K562 (cell line): ENCODE results near the gene KBTBD2. TPM values are rescaled to one million over a fixed set of nuclear protein-coding genes. Genes with fewer than 3 reads are reported as not detected.
A peak's percentile ranks its signal among the peaks of the same experiment; 100 is the strongest.

Experiments
- ATAC-seq: fragments of 200-7000 bp; cut with Tn5 transposase; 3 replicates; pipeline ENCODE4 v1.9.1; 2020; ENCODE audit warnings: moderate library complexity
- BruUV-seq: library from RNA; stranded (reverse); fragments of 400-500 nt; replicated peaks from 2 replicates; lab custom pipeline; 2021; lab: Mats Ljungman, UMichigan
- CTCF ChIA-PET: fragments of 300-600 bp; formaldehyde crosslinking; extraction: SDS; loops from one replicate; lab custom pipeline; 2021; ENCODE audit warnings: low intra/inter-chr PET ratio; lab: Yijun Ruan, JAX
- POLR2A ChIA-PET: fragments of 300-600, 350-650 bp; sonication (Branson Sonifier 250); formaldehyde crosslinking; extraction: SDS; loops from one replicate; lab custom pipeline; 2021; ENCODE audit warnings: antibody characterized with exemption, inconsistent platforms; lab: Yijun Ruan, JAX
- DNase-seq, 4 experiments: peaks; one replicate each; pipeline versions ENCODE4 v3.0.0 to v3.0.0-alpha.2; 2011 to 2018; ENCODE audit warnings: low spot score in 3 of 4, mixed read lengths in 3 of 4; ENCODE audit errors: extremely low read depth in 1 of 4
- FAIRE-seq: peaks from 2 replicates; lab custom pipeline; 2011; peaks lifted over from hg19 to GRCh38; lab: Jason Lieb, UNC
- H2AFZ ChIP-seq: 2 replicates; pipeline ENCODE4 v1.6.0; 2011; ENCODE audit warnings: low read depth, low read length, control low read depth, inconsistent platforms
- H3K27ac ChIP-seq: fragments of 200-600 bp; 3 replicates; pipeline ENCODE4 v1.8.0; 2011; ENCODE audit warnings: low read depth, mild to moderate bottlenecking, control low read depth, inconsistent platforms, low read length, moderate library complexity, mixed read lengths; ENCODE audit errors: extremely low read depth
- H3K27me3 ChIP-seq, 2 experiments: fragments of 300-600 bp in 1 of 2; 2 replicates in 1 of 2; 3 replicates in 1 of 2; pipeline versions ENCODE4 v1.6.0 to v1.8.0; 2011; ENCODE audit warnings: inconsistent platforms in 2 of 2, low read length in 2 of 2, mild to moderate bottlenecking in 1 of 2, mixed read lengths in 1 of 2, moderate library complexity in 1 of 2; ENCODE audit not compliant: control insufficient read depth in 2 of 2, insufficient read depth in 2 of 2
- H3K36me3 ChIP-seq: fragments of 300-600 bp; 3 replicates; pipeline ENCODE4 v1.8.0; 2011; ENCODE audit warnings: mild to moderate bottlenecking, low read length, inconsistent platforms; ENCODE audit not compliant: control insufficient read depth, insufficient read depth
- H3K4me1 ChIP-seq, 2 experiments: fragments of 200-600 bp in 1 of 2; replicated peaks in 1 of 2; 2 replicates in 1 of 2; 3 replicates in 1 of 2; pipeline versions ENCODE4 v1.5.1 to v1.8.0; 2011; ENCODE audit warnings: inconsistent platforms in 2 of 2, low read length in 2 of 2, mild to moderate bottlenecking in 1 of 2, mixed read lengths in 1 of 2, moderate library complexity in 1 of 2; ENCODE audit not compliant: control insufficient read depth in 2 of 2, insufficient read depth in 2 of 2
- H3K4me2 ChIP-seq: 2 replicates; pipeline ENCODE4 v1.6.1; 2011; ENCODE audit warnings: low read length, control low read depth, inconsistent platforms, mixed read lengths; ENCODE audit not compliant: insufficient read depth
- H3K4me3 ChIP-seq: fragments of 200-600 bp; sonication (generic), shearing (Covaris generic); 2 replicates; pipeline ENCODE4 v1.5.1; 2016; ENCODE audit warnings: control low read depth, inconsistent platforms
- H3K79me2 ChIP-seq: fragments of 200-600 bp; 3 replicates; pipeline ENCODE4 v1.8.0; 2011; ENCODE audit warnings: low read length, inconsistent platforms; ENCODE audit not compliant: control insufficient read depth, insufficient read depth
- H3K9ac ChIP-seq, 2 experiments: 2 replicates each; pipeline versions ENCODE4 v1.6.0 to v1.6.1; 2011; ENCODE audit warnings: low read depth in 2 of 2, low read length in 2 of 2, control low read depth in 1 of 2, inconsistent platforms in 1 of 2, mild to moderate bottlenecking in 1 of 2, mixed read lengths in 1 of 2; ENCODE audit not compliant: insufficient read depth in 1 of 2
- H3K9me1 ChIP-seq: one replicate; pipeline ENCODE4 v1.6.0; 2011; ENCODE audit warnings: inconsistent platforms, mild to moderate bottlenecking, low read length, moderate library complexity; ENCODE audit not compliant: control insufficient read depth, insufficient read depth
- H3K9me3 ChIP-seq: replicated peaks from 2 replicates; pipeline ENCODE4 v1.5.1; 2011; ENCODE audit warnings: low read depth, low read length, inconsistent platforms; ENCODE audit not compliant: control insufficient read depth, insufficient read depth
- H4K20me1 ChIP-seq: replicated peaks from 2 replicates; pipeline ENCODE4 v1.6.1; 2011; ENCODE audit warnings: low read length, inconsistent platforms, mixed read lengths; ENCODE audit not compliant: control insufficient read depth, insufficient read depth
- KLF1 ChIP-seq: fragments of 450-650 bp; IDR thresholded peaks from 2 replicates; pipeline ENCODE4 v1.6.1; 2016; ENCODE audit warnings: missing genetic modification characterization, missing compliant biosample characterization
- PHTF2 ChIP-seq: fragments of 250-450 bp; sonication (Bioruptor Pico); IDR thresholded peaks from 2 replicates; pipeline ENCODE4 v1.5.0; 2021; ENCODE audit warnings: mild to moderate bottlenecking
- POLR3A ChIP-seq: IDR thresholded peaks from 2 replicates; pipeline ENCODE4 v1.6.1; 2011; ENCODE audit warnings: borderline replicate concordance, mild to moderate bottlenecking, moderate library complexity; ENCODE audit not compliant: insufficient read length, insufficient read depth; ENCODE audit errors: extremely low read depth
- RBM25 ChIP-seq: fragments of 200-400 bp; formaldehyde crosslinking; IDR thresholded peaks from 2 replicates; pipeline ENCODE4 v1.6.1; 2018; ENCODE audit warnings: low read length, low read depth, moderate library complexity; ENCODE audit not compliant: severe bottlenecking
- ZBTB1 ChIP-seq: sonication (generic); formaldehyde crosslinking; IDR thresholded peaks from 2 replicates; pipeline ENCODE4 v1.8.1; 2023; ENCODE audit warnings: missing genetic modification reagents, low read depth, mild to moderate bottlenecking, borderline replicate concordance
- ZNF121 ChIP-seq: sonication (generic); formaldehyde crosslinking; conservative IDR thresholded peaks from 2 replicates; pipeline ENCODE4 v1.8.0; 2022; ENCODE audit warnings: missing genetic modification reagents
- ZNF239 ChIP-seq: fragments of 250-450 bp; sonication (Bioruptor Pico); IDR thresholded peaks from 2 replicates; pipeline ENCODE4 v1.4.0; 2020; ENCODE audit warnings: mild to moderate bottlenecking
- ZNF384 ChIP-seq: IDR thresholded peaks from 2 replicates; pipeline ENCODE4 v1.6.1; 2012; ENCODE audit warnings: low read depth, low read length, improper control_type of control experiment
- WGBS: fragments of 100-300 bp; shearing (Covaris generic); methylation state at CpG from one replicate; pipeline ENCODE4 v1.1.6; 2016; ENCODE audit warnings: low coverage, mixed read lengths; ENCODE audit not compliant: insufficient coverage; ENCODE audit errors: missing lambda C conversion rate; 5-methylcytosine and 5-hydroxymethylcytosine counted together
- in situ Hi-C: fragments of 300-500 bp; cut with MboI; formaldehyde crosslinking; loops from 4 replicates; pipeline ENCODE4 v1.15.0; 2018; ENCODE audit warnings: inconsistent platforms, mixed read lengths
- intact Hi-C: fragments of 100-400 bp; cut with micrococcal nuclease; formaldehyde crosslinking; loops from 2 replicates; pipeline ENCODE4 v1.14.2; 2022
- polyA plus RNA-seq, 8 experiments: library from polyadenylated mRNA; depleted of rRNA in 4 of 8; stranded (reverse) in 5 of 8; unstranded in 3 of 8; fragments of >200 nt; fragmentation: Nextera tagmentation in 2 of 8; fragmentation: Illumina TruSeq in 1 of 8; extraction: Ambion mirVana in 2 of 8; extraction: Trizol in 1 of 8; gene quantifications; 2 replicates each; pipeline versions ENCODE4 v1.2.1 to v1.2.3, GENCODE V29; 2011 to 2014; ENCODE audit warnings: inconsistent platforms in 1 of 8, missing spikeins in 1 of 8
- total RNA-seq, 7 experiments: library from RNA; depleted of rRNA in 6 of 7; stranded (reverse); fragments of >200 nt in 6 of 7; fragmentation: Illumina TruSeq in 2 of 7; extraction: Trizol in 2 of 7; gene quantifications; 2 replicates each; pipeline versions ENCODE4 v1.2.1 to v1.2.3, GENCODE V29; 2011 to 2021; ENCODE audit warnings: low replicate concordance in 1 of 7
- TF ChIP-seq, protein P1 (sequence below), 2 experiments: fragments of 450-650 bp; IDR thresholded peaks; 2 replicates each; pipeline ENCODE4 v1.6.1; 2016; ENCODE audit warnings: mild to moderate bottlenecking in 2 of 2, borderline replicate concordance in 1 of 2, low read depth in 1 of 2, moderate library complexity in 1 of 2
- TF ChIP-seq, protein P2 (sequence below): fragments of 450-650 bp; IDR thresholded peaks from 2 replicates; pipeline ENCODE4 v1.6.1; 2016; ENCODE audit warnings: low read depth, mild to moderate bottlenecking, moderate library complexity

The KBTBD2 gene
- total and polyA plus RNA-seq, 9 of the 15 experiments (the other 6 are each of a cell fraction or from before 2014, with no cell fraction given): 22.8 to 62.2 (median 30.8) TPM

DNA sequence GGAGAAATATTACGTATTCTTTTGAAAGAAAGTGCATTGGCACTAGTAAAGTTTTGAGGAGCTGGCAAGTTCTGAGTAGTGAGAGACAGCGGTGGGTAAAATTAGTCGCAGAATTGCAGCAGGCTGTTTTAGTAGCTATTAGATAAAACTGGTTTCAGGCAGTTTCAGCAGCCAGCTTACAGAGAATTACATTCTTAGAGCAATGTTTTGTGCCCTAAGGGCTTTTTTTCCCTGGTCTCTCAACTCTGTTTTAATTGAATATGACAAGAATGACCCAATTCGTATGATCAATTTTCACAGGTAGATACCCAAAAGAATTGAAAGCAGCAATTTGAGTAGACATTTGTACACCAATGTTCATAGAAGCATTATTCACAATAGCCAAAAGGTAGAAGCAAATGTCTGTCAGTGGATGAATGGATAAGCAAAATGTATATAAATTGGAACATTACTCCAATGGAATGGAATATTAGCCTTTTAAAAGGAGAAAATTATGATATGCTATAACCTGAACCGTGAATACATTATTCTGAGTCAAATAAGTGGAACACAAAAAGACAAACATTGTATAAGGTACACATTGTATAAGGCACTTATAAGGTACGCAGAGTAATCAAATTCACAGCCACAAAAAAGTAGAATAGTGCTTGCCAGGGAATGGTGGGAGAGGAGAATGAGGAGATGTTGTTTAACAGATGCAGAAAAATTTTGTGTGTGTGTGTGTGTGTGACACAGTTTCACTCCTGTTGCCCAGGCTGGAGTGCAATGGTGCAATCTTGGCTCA is 5.2 kb upstream of the KBTBD2 start:
- CTCF ChIA-PET: no interaction called here
- Histone ChIP-seq H3K9me1 (no peaks in the 10 kb centered on the region), H3K27ac (no peak overlapping the region), H3K79me2 (no peaks in the 10 kb centered on the region; the same call in 2 of the 3 replicates), H3K27me3 (no peaks in the 10 kb centered on the region), H4K20me1 (no peaks in the 10 kb centered on the region), H3K4me1 (peaks cover 31 to 36% of the 10 kb centered on the region in 2 experiments), H3K4me3 (no peak overlapping the region), H3K36me3 (no peaks in the 10 kb centered on the region), H3K9me3 (no peaks in the 10 kb centered on the region), H3K9ac (no peak overlapping the region), H3K4me2 (no peak overlapping the region), H2AFZ (peak overlapping the region; percentile 22)
- intact Hi-C loops: no loop called here
- ATAC-seq (no peak), DNase-seq (no peak), FAIRE-seq (no peak)
- in situ Hi-C loops: no loop called here
- POLR2A ChIA-PET: interaction anchor here (0.6 kb wide), 1 partner anchor 175 kb away, joined by 5 read pairs; no protein-coding TSS in a partner anchor
- WGBS: 61% methylated on average over 6 of the region's 6 CpGs
- no TSS peak for BruUV-seq
- no peak for TF ChIP-seq ZNF121 (CRISPR knock-in tag)
- peak; percentile 61 for TF ChIP-seq RBM25
- TF ChIP-seq KLF1 (tag): no peak
- TF ChIP-seq ZBTB1 (CRISPR knock-in tag): no peak
- TF ChIP-seq ZNF384: no peak
- TF ChIP-seq, protein P1, sequence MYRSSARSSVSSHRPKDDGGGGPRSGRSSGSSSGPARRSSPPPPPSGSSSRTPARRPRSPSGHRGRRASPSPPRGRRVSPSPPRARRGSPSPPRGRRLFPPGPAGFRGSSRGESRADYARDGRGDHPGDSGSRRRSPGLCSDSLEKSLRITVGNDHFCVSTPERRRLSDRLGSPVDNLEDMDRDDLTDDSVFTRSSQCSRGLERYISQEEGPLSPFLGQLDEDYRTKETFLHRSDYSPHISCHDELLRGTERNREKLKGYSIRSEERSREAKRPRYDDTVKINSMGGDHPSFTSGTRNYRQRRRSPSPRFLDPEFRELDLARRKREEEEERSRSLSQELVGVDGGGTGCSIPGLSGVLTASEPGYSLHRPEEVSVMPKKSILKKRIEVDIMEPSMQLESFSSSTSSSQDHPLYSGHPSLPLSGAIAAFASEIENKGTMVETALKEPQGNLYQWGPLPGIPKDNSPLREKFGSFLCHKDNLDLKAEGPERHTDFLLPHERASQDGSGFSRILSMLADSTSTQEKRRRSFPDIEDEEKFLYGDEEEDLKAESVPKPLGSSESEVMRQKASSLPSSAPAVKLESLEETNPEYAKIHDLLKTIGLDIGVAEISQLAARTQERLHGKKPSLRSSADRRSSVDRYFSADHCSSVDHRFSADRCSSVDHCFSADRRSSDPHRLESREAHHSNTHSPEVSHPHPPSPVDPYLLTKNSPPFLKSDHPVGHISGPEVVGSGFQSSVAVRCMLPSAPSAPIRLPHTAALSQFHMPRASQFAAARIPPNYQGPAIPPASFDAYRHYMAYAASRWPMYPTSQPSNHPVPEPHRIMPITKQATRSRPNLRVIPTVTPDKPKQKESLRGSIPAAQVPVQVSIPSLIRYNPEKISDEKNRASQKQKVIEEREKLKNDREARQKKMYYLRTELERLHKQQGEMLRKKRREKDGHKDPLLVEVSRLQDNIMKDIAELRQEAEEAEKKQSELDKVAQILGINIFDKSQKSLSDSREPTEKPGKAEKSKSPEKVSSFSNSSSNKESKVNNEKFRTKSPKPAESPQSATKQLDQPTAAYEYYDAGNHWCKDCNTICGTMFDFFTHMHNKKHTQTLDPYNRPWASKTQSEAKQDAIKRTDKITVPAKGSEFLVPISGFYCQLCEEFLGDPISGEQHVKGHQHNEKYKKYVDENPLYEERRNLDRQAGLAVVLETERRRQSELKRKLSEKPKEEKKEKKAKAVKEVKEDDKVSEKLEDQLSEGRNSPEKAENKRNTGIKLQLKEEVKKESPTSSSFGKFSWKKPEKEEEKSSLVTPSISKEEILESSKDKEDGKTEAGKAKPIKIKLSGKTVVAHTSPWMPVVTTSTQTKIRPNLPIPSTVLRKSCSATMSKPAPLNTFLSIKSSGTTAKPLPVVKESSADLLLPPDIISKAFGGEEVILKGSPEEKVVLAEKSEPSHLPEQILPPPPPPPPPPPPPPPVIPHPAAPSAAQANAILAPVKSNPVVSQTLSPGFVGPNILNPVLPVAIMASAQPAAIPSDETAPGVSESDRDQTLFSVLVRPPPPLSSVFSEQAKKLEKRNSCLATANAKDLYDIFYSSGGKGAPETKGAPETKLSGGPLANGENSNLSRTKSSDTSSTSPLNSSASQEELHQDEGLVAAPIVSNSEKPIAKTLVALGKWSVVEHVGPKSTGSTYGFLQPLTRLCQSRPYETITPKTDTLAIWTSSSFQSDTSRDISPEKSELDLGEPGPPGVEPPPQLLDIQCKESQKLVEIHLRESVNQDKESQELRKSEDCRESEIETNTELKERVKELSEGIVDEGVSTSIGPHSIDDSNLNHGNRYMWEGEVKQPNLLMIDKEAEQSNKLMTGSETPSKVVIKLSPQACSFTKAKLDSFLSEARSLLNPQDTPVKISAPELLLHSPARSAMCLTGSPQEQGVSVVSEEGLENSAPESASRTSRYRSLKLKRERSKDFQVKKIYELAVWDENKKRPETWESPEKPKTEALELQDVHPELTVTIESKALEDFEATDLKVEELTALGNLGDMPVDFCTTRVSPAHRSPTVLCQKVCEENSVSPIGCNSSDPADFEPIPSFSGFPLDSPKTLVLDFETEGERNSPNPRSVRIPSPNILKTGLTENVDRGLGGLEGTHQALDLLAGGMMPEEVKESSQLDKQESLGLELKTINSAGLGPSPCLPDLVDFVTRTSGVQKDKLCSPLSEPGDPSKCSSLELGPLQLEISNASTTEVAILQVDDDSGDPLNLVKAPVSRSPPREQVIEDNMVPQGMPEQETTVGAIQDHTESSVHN (IDR thresholded peaks at IDR 0.05; ENCODE audit: borderline replicate concordance in 1 of 2, low read depth in 1 of 2): no peak
- TF ChIP-seq PHTF2 (CRISPR knock-in tag): no peak
- TF ChIP-seq ZNF239 (CRISPR knock-in tag): peak; percentile 95
- TF ChIP-seq POLR3A: no peak
- TF ChIP-seq, protein P2, sequence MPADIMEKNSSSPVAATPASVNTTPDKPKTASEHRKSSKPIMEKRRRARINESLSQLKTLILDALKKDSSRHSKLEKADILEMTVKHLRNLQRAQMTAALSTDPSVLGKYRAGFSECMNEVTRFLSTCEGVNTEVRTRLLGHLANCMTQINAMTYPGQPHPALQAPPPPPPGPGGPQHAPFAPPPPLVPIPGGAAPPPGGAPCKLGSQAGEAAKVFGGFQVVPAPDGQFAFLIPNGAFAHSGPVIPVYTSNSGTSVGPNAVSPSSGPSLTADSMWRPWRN: 0 out of 2 replicates have a peak, but pooled peaks have one; percentile 25
